Smooth muscle cell of the brain vasculature (primary cell): ENCODE results near the gene ACADVL.

ENCODE experiments used
- DNase-seq: peaks from one replicate; pipeline ENCODE4 v3.0.0-alpha.2; 2012; ENCODE audit warnings: low read depth, low spot score

The ACADVL gene

DNA sequence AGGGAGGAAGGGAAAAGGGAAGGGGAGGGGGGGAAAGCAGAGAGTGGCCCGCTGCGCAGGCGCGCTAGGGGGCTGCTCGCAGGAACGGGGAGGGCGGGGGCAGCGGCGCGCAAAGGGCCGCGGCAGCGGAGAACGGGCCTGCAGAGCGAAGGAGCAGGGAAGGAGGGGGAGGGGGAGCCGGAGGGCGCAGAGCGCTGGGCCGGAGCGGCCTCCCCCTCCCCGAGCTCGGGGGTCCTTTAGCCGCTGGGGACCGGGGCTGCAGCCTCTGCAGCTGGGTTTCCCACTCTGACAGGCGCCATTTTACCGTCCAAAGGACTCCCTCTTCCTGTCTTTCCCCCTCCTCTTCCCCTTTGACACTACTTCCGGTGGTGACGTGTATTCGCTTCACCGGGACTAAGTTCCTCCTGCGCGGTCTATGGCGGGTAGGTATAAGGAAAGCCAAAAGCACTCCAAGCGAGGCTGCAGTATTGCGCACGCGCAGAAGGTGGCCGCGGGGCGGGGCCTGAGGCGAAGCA, 32.0 kb downstream of the ACADVL start, which contains the start of gene CTDNEP1:
Gene CTDNEP1, minus strand, starts transcription at position 74 of the 515 bp plus-strand sequence. CDS start 438 bp downstream, outside the sequence.
- DNase-seq: peak; percentile 99

DNA sequence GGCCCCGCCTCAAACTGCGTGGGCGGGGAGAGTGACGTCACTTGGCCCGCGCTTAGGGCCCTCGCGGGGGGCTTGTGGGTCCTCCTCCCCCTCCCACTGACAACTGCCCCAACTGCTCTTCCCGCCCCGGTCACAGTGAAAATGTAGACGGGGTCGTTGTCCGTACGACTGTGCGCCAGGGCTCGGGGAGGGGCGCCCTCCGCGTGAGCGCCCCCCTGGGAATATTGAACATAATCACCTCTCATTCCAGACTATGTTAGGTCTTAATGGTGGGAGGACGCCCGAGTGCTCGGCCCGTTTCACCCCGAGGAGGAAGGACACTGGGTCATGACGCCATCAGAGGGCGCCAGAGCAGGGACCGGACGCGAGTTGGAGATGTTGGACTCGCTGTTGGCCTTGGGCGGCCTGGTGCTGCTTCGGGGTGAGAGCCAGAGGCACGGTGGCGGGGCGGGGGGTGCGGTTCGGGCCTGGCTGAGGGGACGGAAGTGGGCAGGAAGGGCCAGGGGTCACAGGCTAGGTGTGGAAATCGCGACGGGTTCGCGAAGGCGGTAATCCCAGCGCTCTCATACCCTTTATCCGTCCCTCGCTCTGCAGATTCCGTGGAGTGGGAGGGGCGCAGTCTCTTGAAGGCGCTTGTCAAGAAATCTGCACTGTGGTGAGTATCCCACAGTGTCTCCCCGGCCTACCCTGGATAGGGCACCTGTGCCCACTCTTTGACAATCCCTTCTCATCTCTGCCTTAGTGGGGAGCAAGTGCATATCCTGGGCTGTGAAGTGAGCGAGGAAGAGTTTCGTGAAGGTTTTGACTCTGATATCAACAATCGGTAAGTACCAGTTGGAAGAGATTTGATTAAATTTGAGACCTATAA, 32.7 kb downstream of the ACADVL start, which contains the start of gene ELP5:
Gene ELP5, plus strand, starts transcription at position 40 of the 868 bp plus-strand sequence. Its CDS starts 336 bp downstream, at position 376.
- peak; percentile 86 for DNase-seq

DNA sequence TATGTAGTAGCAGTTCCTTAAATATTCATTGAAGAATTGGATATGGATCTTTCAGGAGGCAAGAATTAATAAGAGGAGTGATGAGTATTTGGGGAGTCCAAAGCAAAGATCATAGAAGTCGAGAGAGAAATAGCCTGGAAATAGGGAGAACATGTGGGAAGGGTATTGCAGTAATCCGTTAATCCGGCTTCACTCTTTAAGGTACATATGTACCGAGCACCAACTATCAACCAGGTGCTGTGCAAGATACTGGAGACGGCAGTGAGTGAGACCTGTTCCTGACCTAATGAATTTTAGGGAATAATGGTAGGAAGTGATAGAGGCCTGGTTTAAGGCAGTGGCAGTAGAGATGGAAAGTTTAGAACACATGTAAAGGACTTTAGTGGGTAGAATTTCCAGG, 33.3 kb downstream of the ACADVL start:
- no peak for DNase-seq

GRCh38 chr17:7254511-7254910, 34.8 kb downstream of the ACADVL start:
- no peak for DNase-seq

- DNase-seq: no peak
Observed at GRCh38 chr17:7256766-7257456, 37.2 kb downstream of the ACADVL start.

DNA sequence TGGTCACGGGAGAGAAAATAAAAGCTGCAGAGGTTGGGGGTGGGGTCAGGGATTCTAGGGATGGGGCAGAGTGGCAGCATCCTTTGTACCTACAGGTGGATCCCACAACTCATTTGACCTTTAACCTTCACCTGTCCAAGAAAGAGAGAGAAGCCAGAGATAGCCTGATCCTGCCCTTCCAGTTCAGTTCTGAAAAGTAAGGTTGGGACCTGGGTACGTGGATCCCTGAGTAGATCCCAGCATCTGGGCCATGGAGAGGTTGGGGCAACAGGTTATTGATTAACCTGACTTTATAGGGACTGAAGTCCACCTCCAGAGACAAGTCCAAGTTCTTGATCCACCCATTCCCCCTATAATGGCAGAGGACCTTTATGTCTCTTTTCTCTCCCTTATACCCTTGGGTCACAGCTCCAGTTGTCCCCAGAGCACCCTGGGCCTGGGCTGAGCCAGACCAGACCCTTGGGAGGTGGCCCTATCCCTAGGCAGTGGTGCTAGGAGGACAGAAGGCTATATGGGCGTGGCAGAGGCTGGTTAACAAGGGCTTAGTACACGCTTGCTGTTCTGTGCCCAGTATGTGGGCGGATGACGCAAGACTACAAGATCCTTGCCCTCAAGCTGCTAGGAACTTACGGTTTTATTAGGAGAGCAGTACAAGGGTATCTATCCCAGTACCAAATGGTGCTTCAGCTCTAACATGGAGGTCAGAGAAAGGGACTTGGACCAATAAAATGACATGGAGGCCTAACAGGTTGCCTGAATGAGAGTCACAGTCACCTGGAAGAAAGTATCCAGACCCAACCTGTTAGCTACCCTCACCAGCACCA, 39.2 kb downstream of the ACADVL start:
- DNase-seq: no peak

- no peak for DNase-seq
Observed at GRCh38 chr17:7259555-7259889, 39.8 kb downstream of the ACADVL start.

GRCh38 chr17:7260151-7260550, 40.4 kb downstream of the ACADVL start:
- no peak for DNase-seq

GRCh38 chr17:7260651-7261378, 41.1 kb downstream of the ACADVL start:
- no peak for DNase-seq

- DNase-seq: no peak
Observed at GRCh38 chr17:7261379-7262191, 41.8 kb downstream of the ACADVL start.

GRCh38 chr17:7262192-7262934, 42.6 kb downstream of the ACADVL start, which contains the start of gene CLDN7:
CLDN7 (minus strand) TSS chr17:7262478; CDS start chr17:7262043, 435 bp downstream.
- no peak for DNase-seq

DNA sequence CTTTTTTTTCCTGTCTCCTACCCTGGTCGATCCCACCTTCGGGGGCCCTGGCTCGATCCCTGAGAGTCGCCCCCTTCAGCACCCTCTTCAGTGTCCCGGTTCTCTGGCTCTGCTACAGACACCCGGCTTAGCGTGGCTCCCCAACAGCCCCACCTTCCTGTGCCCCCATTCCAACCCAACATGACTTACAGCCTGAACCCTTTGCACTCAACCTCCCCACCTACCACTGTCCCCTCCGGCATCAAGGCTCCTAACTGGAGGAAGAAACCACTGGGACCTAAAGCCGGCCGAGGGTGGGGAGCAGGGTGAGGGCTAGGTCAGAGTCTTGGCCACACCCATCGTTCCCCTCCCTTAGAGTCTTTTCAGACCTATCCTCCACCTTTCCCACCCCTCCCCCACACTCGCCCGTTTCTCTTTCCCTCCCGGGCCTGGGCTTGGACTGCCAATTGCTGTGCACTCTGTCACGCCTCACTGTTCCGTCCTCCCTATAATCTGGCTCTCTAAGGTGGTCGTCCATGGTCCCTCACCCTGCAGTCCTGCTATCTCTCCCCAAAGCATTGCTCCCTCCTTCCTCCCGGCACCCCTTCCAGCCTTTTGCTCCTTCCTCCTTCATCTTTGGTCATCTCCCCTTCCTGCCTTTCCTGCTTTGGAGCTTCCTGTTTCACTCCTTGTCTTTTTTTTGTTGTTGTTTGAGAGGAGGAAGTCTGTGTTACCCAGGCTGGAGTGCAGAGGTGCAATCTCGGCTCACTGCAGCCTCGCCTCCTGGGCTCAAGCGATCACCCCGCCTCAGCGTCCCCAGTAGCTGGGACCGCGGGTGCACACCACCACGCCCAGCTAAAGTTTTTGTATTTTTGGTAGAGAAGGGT, 43.4 kb downstream of the ACADVL start:
- DNase-seq: no peak

DNA sequence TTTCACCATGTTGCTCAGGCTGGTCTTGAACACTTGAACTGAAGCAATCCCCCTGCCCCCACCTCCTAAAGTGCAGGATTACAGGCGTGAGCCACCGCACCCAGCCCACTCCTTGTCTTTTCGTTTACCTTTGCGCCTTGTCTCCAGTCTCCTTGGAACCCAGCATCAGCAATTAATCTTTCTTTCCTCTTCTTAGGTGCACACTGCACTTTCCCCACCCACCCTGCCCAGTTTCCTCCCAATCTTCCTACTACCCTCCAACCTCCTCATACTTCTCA, 44.0 kb downstream of the ACADVL start:
- DNase-seq: no peak

GRCh38 chr17:7266784-7267183, 47.0 kb downstream of the ACADVL start:
- no peak for DNase-seq
